ENCODE results near the gene SH3TC1.

The SH3TC1 gene

GRCh38 chr4:8168232-8168631 is 30.9 kb upstream of the SH3TC1 start:
- H3K9me3 ChIP-seq (ENCODE audit: low read length), result no peaks in the 10 kb centered on the region
- H3K27ac ChIP-seq (ENCODE audit: low read depth, low read length, poor library complexity, severe bottlenecking), result no peak overlapping the region
- no peak overlapping the region for H3K9ac ChIP-seq (ENCODE audit: low read length)
- H3K79me2 ChIP-seq (ENCODE audit: insufficient read depth, low read length), result no peaks in the 10 kb centered on the region
- no peaks in the 10 kb centered on the region for H4K20me1 ChIP-seq (ENCODE audit: insufficient read depth, low read length)
- no peaks in the 10 kb centered on the region for H3K9me2 ChIP-seq (ENCODE audit: low read depth, low read length)
- no peaks in the 10 kb centered on the region for H3K36me3 ChIP-seq (ENCODE audit: insufficient read depth, low read length)
- no peaks in the 10 kb centered on the region for H3F3A ChIP-seq (ENCODE audit: insufficient read depth, low read length)
- peaks cover 26% of the 10 kb centered on the region for H3K4me1 ChIP-seq (ENCODE audit: insufficient read depth, low read length, severe bottlenecking)
- no peak for TF ChIP-seq EZH2 (IDR thresholded peaks at IDR 0.05; ENCODE audit: borderline replicate concordance, low read length)
- TF ChIP-seq, protein P1, sequence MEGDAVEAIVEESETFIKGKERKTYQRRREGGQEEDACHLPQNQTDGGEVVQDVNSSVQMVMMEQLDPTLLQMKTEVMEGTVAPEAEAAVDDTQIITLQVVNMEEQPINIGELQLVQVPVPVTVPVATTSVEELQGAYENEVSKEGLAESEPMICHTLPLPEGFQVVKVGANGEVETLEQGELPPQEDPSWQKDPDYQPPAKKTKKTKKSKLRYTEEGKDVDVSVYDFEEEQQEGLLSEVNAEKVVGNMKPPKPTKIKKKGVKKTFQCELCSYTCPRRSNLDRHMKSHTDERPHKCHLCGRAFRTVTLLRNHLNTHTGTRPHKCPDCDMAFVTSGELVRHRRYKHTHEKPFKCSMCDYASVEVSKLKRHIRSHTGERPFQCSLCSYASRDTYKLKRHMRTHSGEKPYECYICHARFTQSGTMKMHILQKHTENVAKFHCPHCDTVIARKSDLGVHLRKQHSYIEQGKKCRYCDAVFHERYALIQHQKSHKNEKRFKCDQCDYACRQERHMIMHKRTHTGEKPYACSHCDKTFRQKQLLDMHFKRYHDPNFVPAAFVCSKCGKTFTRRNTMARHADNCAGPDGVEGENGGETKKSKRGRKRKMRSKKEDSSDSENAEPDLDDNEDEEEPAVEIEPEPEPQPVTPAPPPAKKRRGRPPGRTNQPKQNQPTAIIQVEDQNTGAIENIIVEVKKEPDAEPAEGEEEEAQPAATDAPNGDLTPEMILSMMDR (IDR thresholded peaks at IDR 0.05; ENCODE audit: low read length), result peak; percentile 33; the same call in 1 of the 2 replicates
- peaks cover 3% of the 10 kb centered on the region; the same call in 1 of the 2 replicates for H3K27me3 ChIP-seq (ENCODE audit: insufficient read depth, low read length)
- no peak overlapping the region for H3K4me3 ChIP-seq (ENCODE audit: low read depth, low read length, poor library complexity, severe bottlenecking)
- no peak overlapping the region for H2AFZ ChIP-seq (ENCODE audit: low read length)
- no peak overlapping the region for H3K4me2 ChIP-seq (ENCODE audit: low read length)

- H3K9me3 ChIP-seq (ENCODE audit: low read length), result no peaks in the 10 kb centered on the region
- H3F3A ChIP-seq (ENCODE audit: insufficient read depth, low read length), result no peaks in the 10 kb centered on the region
- TF ChIP-seq, protein P1 (IDR thresholded peaks at IDR 0.05; ENCODE audit: low read length), result no peak
- H4K20me1 ChIP-seq (ENCODE audit: insufficient read depth, low read length), result no peaks in the 10 kb centered on the region
- H3K36me3 ChIP-seq (ENCODE audit: insufficient read depth, low read length), result no peaks in the 10 kb centered on the region
- no peaks in the 10 kb centered on the region for H3K9me2 ChIP-seq (ENCODE audit: low read depth, low read length)
- H3K4me3 ChIP-seq (ENCODE audit: low read depth, low read length, poor library complexity, severe bottlenecking), result no peak overlapping the region
- H3K79me2 ChIP-seq (ENCODE audit: insufficient read depth, low read length), result no peaks in the 10 kb centered on the region
- H3K27me3 ChIP-seq (ENCODE audit: insufficient read depth, low read length), result peaks cover 3% of the 10 kb centered on the region; the same call in 1 of the 2 replicates
- H3K27ac ChIP-seq (ENCODE audit: low read depth, low read length, poor library complexity, severe bottlenecking), result no peak overlapping the region
- no peak overlapping the region for H2AFZ ChIP-seq (ENCODE audit: low read length)
- H3K4me1 ChIP-seq (ENCODE audit: insufficient read depth, low read length, severe bottlenecking), result peaks cover 18% of the 10 kb centered on the region
- H3K9ac ChIP-seq (ENCODE audit: low read length), result no peak overlapping the region
- no peak overlapping the region for H3K4me2 ChIP-seq (ENCODE audit: low read length)
Measured at GRCh38 chr4:8168832-8169598, 30.1 kb upstream of the SH3TC1 start.

GRCh38 chr4:8169763-8170162 is 29.3 kb upstream of the SH3TC1 start:
- Histone ChIP-seq H3K4me1 (ENCODE audit: insufficient read depth, low read length, severe bottlenecking) (peaks cover 11% of the 10 kb centered on the region), H3K27ac (ENCODE audit: low read depth, low read length, poor library complexity, severe bottlenecking) (no peak overlapping the region)

More at GRCh38 chr4:8169763-8170162, 29.3 kb upstream of the SH3TC1 start:
- Histone ChIP-seq H3K36me3 (ENCODE audit: insufficient read depth, low read length) (no peaks in the 10 kb centered on the region), H3K9me3 (ENCODE audit: low read length) (no peaks in the 10 kb centered on the region), H3F3A (ENCODE audit: insufficient read depth, low read length) (no peaks in the 10 kb centered on the region), H3K79me2 (ENCODE audit: insufficient read depth, low read length) (no peaks in the 10 kb centered on the region), H4K20me1 (ENCODE audit: insufficient read depth, low read length) (no peaks in the 10 kb centered on the region), H3K9ac (ENCODE audit: low read length) (no peak overlapping the region), H3K27me3 (ENCODE audit: insufficient read depth, low read length) (peaks cover 3% of the 10 kb centered on the region; the same call in 1 of the 2 replicates), H2AFZ (ENCODE audit: low read length) (no peak overlapping the region), H3K4me2 (ENCODE audit: low read length) (no peak overlapping the region), H3K9me2 (ENCODE audit: low read depth, low read length) (no peaks in the 10 kb centered on the region), H3K4me3 (ENCODE audit: low read depth, low read length, poor library complexity, severe bottlenecking) (no peak overlapping the region)
- TF ChIP-seq, protein P1 (IDR thresholded peaks at IDR 0.05; ENCODE audit: low read length), result no peak
